Measurements from ENCODE around the gene ZBP1.

ZBP1 gene

DNA sequence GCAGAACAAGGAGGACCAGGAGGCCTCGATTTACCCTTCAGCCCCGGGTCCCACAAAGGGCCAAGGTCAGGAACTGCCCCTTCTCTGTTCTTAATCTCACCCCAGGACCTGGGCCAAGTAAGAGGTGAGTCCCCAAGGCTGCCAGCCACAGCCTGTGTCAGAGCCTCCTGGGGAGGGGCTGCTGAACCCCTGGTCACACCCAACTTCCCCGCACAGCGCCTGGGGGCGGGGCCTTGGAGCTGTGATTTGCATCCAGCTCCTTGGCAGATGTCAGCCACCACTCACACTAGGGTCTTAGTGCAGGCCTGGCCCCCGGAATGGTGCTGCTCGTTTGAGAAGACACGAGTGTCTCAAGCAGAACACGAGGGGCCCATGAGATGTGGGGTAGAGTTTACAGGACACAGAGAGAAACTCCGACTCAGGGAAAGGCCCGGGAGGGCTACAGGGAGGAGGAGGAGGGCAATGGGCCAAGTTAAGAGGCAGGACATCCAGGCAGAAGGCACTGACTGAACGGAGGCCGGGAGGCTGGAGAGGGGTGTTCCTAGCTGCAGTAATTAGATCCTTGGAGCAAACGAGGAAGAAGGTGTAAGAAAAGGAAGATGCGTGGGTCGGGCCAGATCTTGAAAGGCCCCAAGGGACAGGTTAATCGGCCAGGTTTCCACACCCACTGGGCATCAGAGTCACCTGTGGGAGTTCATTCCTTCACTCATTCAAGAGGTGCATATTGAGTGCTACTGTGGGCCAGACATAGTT is 26.9 kb downstream of the ZBP1 start:
- peak; percentile 23 for DNase-seq
- Histone ChIP-seq H3K36me3 (no peaks in the 10 kb centered on the region), H3K27me3 (ENCODE audit: insufficient read depth, low read depth, severe bottlenecking) (no peaks in the 10 kb centered on the region), H3K27ac (no peak overlapping the region), H3K4me3 (ENCODE audit: low read depth, low read length) (no peak overlapping the region), H3K9me3 (ENCODE audit: severe bottlenecking) (no peaks in the 10 kb centered on the region)
- TF ChIP-seq, protein P1, sequence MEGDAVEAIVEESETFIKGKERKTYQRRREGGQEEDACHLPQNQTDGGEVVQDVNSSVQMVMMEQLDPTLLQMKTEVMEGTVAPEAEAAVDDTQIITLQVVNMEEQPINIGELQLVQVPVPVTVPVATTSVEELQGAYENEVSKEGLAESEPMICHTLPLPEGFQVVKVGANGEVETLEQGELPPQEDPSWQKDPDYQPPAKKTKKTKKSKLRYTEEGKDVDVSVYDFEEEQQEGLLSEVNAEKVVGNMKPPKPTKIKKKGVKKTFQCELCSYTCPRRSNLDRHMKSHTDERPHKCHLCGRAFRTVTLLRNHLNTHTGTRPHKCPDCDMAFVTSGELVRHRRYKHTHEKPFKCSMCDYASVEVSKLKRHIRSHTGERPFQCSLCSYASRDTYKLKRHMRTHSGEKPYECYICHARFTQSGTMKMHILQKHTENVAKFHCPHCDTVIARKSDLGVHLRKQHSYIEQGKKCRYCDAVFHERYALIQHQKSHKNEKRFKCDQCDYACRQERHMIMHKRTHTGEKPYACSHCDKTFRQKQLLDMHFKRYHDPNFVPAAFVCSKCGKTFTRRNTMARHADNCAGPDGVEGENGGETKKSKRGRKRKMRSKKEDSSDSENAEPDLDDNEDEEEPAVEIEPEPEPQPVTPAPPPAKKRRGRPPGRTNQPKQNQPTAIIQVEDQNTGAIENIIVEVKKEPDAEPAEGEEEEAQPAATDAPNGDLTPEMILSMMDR (IDR thresholded peaks at IDR 0.05; ENCODE audit: low read depth, low read length), result no peak

- DNase-seq, result no peak
- Histone ChIP-seq H3K27ac (no peak overlapping the region), H3K4me3 (ENCODE audit: low read depth, low read length) (no peak overlapping the region), H3K27me3 (ENCODE audit: insufficient read depth, low read depth, severe bottlenecking) (no peaks in the 10 kb centered on the region), H3K36me3 (no peaks in the 10 kb centered on the region), H3K9me3 (ENCODE audit: severe bottlenecking) (no peaks in the 10 kb centered on the region)
- TF ChIP-seq, protein P1 (IDR thresholded peaks at IDR 0.05; ENCODE audit: low read depth, low read length), result no peak
Measured at GRCh38 chr20:57592263-57593092, 27.7 kb downstream of the ZBP1 start.

GRCh38 chr20:57591289-57592229 is 28.7 kb downstream of the ZBP1 start:
- H3K27me3 ChIP-seq (ENCODE audit: insufficient read depth, low read depth, severe bottlenecking), result no peaks in the 10 kb centered on the region
- H3K27ac ChIP-seq, result no peak overlapping the region
- TF ChIP-seq, protein P1 (IDR thresholded peaks at IDR 0.05; ENCODE audit: low read depth, low read length), result no peak
- H3K9me3 ChIP-seq (ENCODE audit: severe bottlenecking), result no peaks in the 10 kb centered on the region
- DNase-seq, result no peak
- H3K4me3 ChIP-seq (ENCODE audit: low read depth, low read length), result no peak overlapping the region
- no peaks in the 10 kb centered on the region for H3K36me3 ChIP-seq

DNA sequence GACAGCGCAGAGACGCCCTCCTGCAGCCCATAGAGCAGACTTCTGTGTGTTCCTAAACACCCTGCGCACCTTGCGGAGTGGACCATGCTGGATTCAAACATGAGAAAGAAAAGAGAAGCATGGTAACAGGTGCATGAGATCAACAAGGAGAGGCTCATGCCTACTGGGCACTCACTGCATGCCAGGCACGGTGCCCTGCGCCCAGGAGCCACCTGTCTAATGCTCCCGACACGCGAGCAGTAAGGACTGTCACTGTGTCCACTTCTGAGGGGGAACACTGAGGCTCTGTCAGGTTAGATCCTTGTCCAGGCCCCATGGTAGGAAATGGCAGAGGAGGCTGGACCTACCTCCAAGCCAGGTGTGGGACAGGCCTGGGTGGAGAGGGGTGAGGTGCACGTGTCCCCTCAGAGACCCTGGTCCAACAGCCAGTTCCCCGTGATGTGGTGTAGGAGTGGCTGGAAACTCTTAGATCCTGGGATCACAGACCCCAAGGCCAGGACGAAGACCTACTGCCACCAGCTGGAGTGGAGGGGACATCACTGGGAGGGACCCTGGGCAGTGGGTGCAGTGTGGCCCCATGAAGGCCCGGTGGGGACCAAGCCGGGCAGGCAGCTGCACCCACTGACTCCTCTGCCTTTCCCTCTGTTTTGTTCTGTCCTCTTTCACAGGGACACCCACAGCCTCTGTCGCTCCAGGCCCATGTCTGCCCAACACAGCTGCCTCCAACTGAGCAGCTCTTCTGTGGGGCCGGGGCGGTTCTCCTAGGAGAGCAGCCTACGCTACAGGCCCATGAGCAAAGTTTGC is 29.5 kb downstream of the ZBP1 start:
- no peaks in the 10 kb centered on the region for H3K9me3 ChIP-seq (ENCODE audit: severe bottlenecking)
- TF ChIP-seq, protein P1 (IDR thresholded peaks at IDR 0.05; ENCODE audit: low read depth, low read length), result peak; percentile 22; the same call in 1 of the 2 replicates
- H3K27ac ChIP-seq, result no peak overlapping the region
- H3K4me3 ChIP-seq (ENCODE audit: low read depth, low read length), result no peak overlapping the region
- H3K27me3 ChIP-seq (ENCODE audit: insufficient read depth, low read depth, severe bottlenecking), result no peaks in the 10 kb centered on the region
- H3K36me3 ChIP-seq, result no peaks in the 10 kb centered on the region
- no peak for DNase-seq
